Smooth muscle cell (in vitro differentiated cells): ENCODE measurements around the gene CD44. TPM values are rescaled to one million over a fixed set of nuclear protein-coding genes. Genes with fewer than 3 reads are reported as not detected.
A peak's percentile ranks its signal among the peaks of the same experiment; 100 is the strongest.

Experiments
- DNase-seq: peaks from one replicate; lab custom pipeline; 2025; ENCODE audit not compliant: unreplicated experiment; lab: John Stamatoyannopoulos, UW
- H2AFZ ChIP-seq: fragments of 200-600 bp; sonication (generic); 2 replicates; pipeline ENCODE4 v1.6.0; 2016; ENCODE audit warnings: antibody characterized with exemption, low read depth, mild to moderate bottlenecking
- H3F3A ChIP-seq: fragments of 200-600 bp; sonication (generic); 2 replicates; pipeline ENCODE4 v1.6.0; 2017; ENCODE audit warnings: antibody characterized with exemption, low read depth
- H3K27ac ChIP-seq: fragments of 200-600 bp; sonication (generic); 2 replicates; pipeline ENCODE4 v1.5.1; 2016; ENCODE audit warnings: low read depth, mild to moderate bottlenecking
- H3K27me3 ChIP-seq: fragments of 200-600 bp; sonication (generic); 2 replicates; pipeline ENCODE4 v1.6.1; 2016; ENCODE audit warnings: low read depth, mild to moderate bottlenecking
- H3K36me3 ChIP-seq: fragments of 200-600 bp; sonication (generic); 2 replicates; pipeline ENCODE4 v1.5.1; 2016; ENCODE audit warnings: low read depth
- H3K4me1 ChIP-seq: fragments of 200-600 bp; sonication (generic); 2 replicates; pipeline ENCODE4 v1.5.1; 2016; ENCODE audit warnings: low read depth
- H3K4me2 ChIP-seq: fragments of 200-600 bp; sonication (generic); 2 replicates; pipeline ENCODE4 v1.6.0; 2016; ENCODE audit warnings: mild to moderate bottlenecking
- H3K4me3 ChIP-seq: fragments of 200-600 bp; sonication (generic); 2 replicates; pipeline ENCODE4 v1.5.1; 2016; ENCODE audit warnings: mild to moderate bottlenecking
- H3K79me2 ChIP-seq: fragments of 200-600 bp; sonication (generic); 2 replicates; pipeline ENCODE4 v1.6.0; 2016; ENCODE audit warnings: low read depth, mild to moderate bottlenecking
- H3K9ac ChIP-seq: fragments of 200-600 bp; sonication (generic); 2 replicates; pipeline ENCODE4 v1.6.0; 2016; ENCODE audit warnings: low read depth
- H3K9me3 ChIP-seq: fragments of 200-600 bp; sonication (generic); replicated peaks from 2 replicates; pipeline ENCODE4 v1.5.1; 2016; ENCODE audit warnings: low read depth
- H4K20me1 ChIP-seq: fragments of 200-600 bp; sonication (generic); 2 replicates; pipeline ENCODE4 v1.6.0; 2016; ENCODE audit warnings: low read depth
- CTCF ChIP-seq: fragments of 200-600 bp; sonication (generic); IDR thresholded peaks from 2 replicates; pipeline ENCODE4 v1.5.1; 2017; ENCODE audit warnings: borderline replicate concordance, mild to moderate bottlenecking, antibody characterized with exemption; ENCODE audit not compliant: insufficient read depth, poor library complexity, severe bottlenecking
- WGBS: methylation state at CpG from one replicate; pipeline ENCODE4 v1.1.7; 2016; ENCODE audit warnings: low lambda C conversion rate; 5-methylcytosine and 5-hydroxymethylcytosine counted together
- polyA plus RNA-seq: library from polyadenylated mRNA; unstranded; fragments of >200 nt; fragmentation: Nextera tagmentation; extraction: Ambion mirVana; gene quantifications from 2 replicates; pipeline ENCODE4 v1.2.1, GENCODE V29; 2016
- total RNA-seq: library from RNA; depleted of rRNA; stranded (reverse); fragments of >200 nt; gene quantifications from 2 replicates; pipeline ENCODE4 v1.2.3, GENCODE V29; 2014

CD44 gene
- total and polyA plus RNA-seq, 2 experiments from 2014 or later: 116 to 248 TPM

- Histone ChIP-seq H3F3A (peaks cover 12% of the 10 kb centered on the region), H3K4me3 (no peak overlapping the region), H3K79me2 (peaks cover 11% of the 10 kb centered on the region), H3K36me3 (no peaks in the 10 kb centered on the region), H3K9ac (no peak overlapping the region), H3K4me2 (no peak overlapping the region), H3K27me3 (no peaks in the 10 kb centered on the region), H3K9me3 (no peaks in the 10 kb centered on the region), H3K27ac (no peak overlapping the region), H3K4me1 (peaks cover 19% of the 10 kb centered on the region), H2AFZ (no peak overlapping the region), H4K20me1 (peaks cover 13% of the 10 kb centered on the region)
- TF ChIP-seq CTCF: no peak
- no peak for DNase-seq
- 88% methylated on average over 1 of the region's 1 CpG for WGBS
Measured at GRCh38 chr11:35147235-35147634, 8.3 kb downstream of the CD44 start.

- no peak overlapping the region for H3K4me2 ChIP-seq
- no peak overlapping the region for H2AFZ ChIP-seq
- TF ChIP-seq CTCF: no peak
- no peaks in the 10 kb centered on the region for H3K27me3 ChIP-seq
- peaks cover 12% of the 10 kb centered on the region for H3F3A ChIP-seq
- peaks cover 8% of the 10 kb centered on the region for H3K79me2 ChIP-seq
- no peak overlapping the region for H3K9ac ChIP-seq
- no peaks in the 10 kb centered on the region for H3K36me3 ChIP-seq
- no peak overlapping the region for H3K4me3 ChIP-seq
- WGBS: 91% methylated on average over 5 of the region's 5 CpGs
- DNase-seq: no peak
- no peak overlapping the region for H3K27ac ChIP-seq
- peaks cover 15% of the 10 kb centered on the region for H3K4me1 ChIP-seq
- peaks cover 18% of the 10 kb centered on the region for H4K20me1 ChIP-seq
- no peaks in the 10 kb centered on the region for H3K9me3 ChIP-seq
Measured at GRCh38 chr11:35148163-35148837, 9.3 kb downstream of the CD44 start.

- H3K9ac ChIP-seq: no peak overlapping the region
- no peaks in the 10 kb centered on the region for H3K36me3 ChIP-seq
- DNase-seq: no peak
- no peak overlapping the region for H3K4me2 ChIP-seq
- WGBS: 61% methylated on average over 3 of the region's 3 CpGs
- peaks cover 12% of the 10 kb centered on the region for H3F3A ChIP-seq
- H3K9me3 ChIP-seq: no peaks in the 10 kb centered on the region
- no peak for TF ChIP-seq CTCF
- H3K79me2 ChIP-seq: peaks cover 21% of the 10 kb centered on the region
- no peaks in the 10 kb centered on the region for H3K27me3 ChIP-seq
- peaks cover 22% of the 10 kb centered on the region for H4K20me1 ChIP-seq
- H3K4me3 ChIP-seq: no peak overlapping the region
- H3K27ac ChIP-seq: no peak overlapping the region
- peaks cover 8% of the 10 kb centered on the region for H3K4me1 ChIP-seq
- H2AFZ ChIP-seq: no peak overlapping the region
Measured at GRCh38 chr11:35150454-35150853, 11.5 kb downstream of the CD44 start.

- Histone ChIP-seq H4K20me1 (peaks cover 25% of the 10 kb centered on the region), H3K79me2 (peaks cover 22% of the 10 kb centered on the region), H3K9me3 (no peaks in the 10 kb centered on the region), H3K27me3 (no peaks in the 10 kb centered on the region), H3F3A (peaks cover 12% of the 10 kb centered on the region), H3K36me3 (no peaks in the 10 kb centered on the region), H2AFZ (no peak overlapping the region), H3K4me3 (no peak overlapping the region), H3K9ac (no peak overlapping the region), H3K4me1 (peaks cover 8% of the 10 kb centered on the region), H3K27ac (peak overlapping the region; percentile 39), H3K4me2 (peak overlapping the region; percentile 63)
- TF ChIP-seq CTCF: no peak
- 92% methylated on average over 1 of the region's 1 CpG for WGBS
- DNase-seq: no peak
Measured at GRCh38 chr11:35151241-35151640, 12.3 kb downstream of the CD44 start.
